Fibroblast of mammary gland (primary cell): ENCODE measurements around the gene GBA2.
A peak's percentile ranks its signal among the peaks of the same experiment; 100 is the strongest.

Source experiments
- DNase-seq: peaks from one replicate; pipeline ENCODE4 v3.0.0-alpha.2; 2010; ENCODE audit warnings: low read depth
- H3K4me3 ChIP-seq: 2 replicates; pipeline ENCODE4 v1.5.1; 2011; ENCODE audit warnings: low read depth, mild to moderate bottlenecking, low read length, moderate library complexity; ENCODE audit not compliant: control insufficient read depth
- TF ChIP-seq, protein P1 (sequence below): conservative IDR thresholded peaks from 2 replicates; pipeline ENCODE4 v1.5.1; 2011; ENCODE audit warnings: low read depth, low read length, inconsistent platforms; ENCODE audit not compliant: control insufficient read depth, insufficient read depth

GBA2 gene

GRCh38 chr9:35690614-35691333, 58.3 kb downstream of the GBA2 start:
- DNase-seq: peak; percentile 67
- H3K4me3 ChIP-seq: peak overlapping the region; percentile 96
- TF ChIP-seq, protein P1, sequence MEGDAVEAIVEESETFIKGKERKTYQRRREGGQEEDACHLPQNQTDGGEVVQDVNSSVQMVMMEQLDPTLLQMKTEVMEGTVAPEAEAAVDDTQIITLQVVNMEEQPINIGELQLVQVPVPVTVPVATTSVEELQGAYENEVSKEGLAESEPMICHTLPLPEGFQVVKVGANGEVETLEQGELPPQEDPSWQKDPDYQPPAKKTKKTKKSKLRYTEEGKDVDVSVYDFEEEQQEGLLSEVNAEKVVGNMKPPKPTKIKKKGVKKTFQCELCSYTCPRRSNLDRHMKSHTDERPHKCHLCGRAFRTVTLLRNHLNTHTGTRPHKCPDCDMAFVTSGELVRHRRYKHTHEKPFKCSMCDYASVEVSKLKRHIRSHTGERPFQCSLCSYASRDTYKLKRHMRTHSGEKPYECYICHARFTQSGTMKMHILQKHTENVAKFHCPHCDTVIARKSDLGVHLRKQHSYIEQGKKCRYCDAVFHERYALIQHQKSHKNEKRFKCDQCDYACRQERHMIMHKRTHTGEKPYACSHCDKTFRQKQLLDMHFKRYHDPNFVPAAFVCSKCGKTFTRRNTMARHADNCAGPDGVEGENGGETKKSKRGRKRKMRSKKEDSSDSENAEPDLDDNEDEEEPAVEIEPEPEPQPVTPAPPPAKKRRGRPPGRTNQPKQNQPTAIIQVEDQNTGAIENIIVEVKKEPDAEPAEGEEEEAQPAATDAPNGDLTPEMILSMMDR: no peak

- peak overlapping the region; percentile 96 for H3K4me3 ChIP-seq
- peak; percentile 64 for DNase-seq
- TF ChIP-seq, protein P1: no peak
Measured at GRCh38 chr9:35690294-35690613, 58.8 kb downstream of the GBA2 start.

DNA sequence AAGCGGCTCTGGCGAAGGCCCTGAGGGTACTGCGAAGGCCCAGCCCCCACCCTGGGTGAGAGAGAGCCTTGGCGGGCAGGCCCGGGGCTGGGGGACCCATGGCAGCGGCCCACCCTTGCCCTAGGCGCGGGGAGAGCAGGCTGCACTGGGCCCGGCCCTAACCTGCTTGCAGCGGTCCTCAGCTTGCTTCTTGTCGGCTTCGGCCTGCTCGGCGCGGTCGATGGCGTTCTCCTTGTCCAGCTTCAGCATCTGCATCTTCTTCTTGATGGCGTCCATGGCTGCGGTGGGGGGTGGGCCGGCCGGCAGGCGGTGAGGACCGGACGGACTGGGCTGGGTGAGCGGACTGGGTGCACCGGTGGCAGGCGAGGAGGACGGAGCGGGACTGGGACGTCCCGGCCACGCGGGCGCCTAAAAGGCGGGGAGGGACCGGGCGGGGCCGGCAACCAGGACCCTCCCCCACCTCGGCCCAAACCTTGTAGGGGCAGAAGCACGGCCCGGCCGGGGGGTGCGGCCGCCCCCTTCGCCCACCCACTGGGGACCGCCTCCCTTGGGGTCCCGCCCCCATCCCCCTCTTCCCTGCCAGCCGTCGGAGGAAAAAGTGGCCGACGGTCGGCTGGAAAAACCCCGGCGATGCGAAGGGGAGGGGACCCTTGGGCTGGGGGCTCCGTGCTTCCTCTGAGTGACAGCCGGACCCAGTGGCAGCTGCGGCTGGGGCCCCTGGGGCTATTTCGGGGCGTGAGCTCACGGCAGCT, 59.3 kb downstream of the GBA2 start, which contains the start of gene TPM2:
Gene TPM2, minus strand, starts transcription at position 384 of the 752 bp plus-strand sequence. Its CDS starts 108 bp downstream, at position 276.
- DNase-seq: peak; percentile 82
- TF ChIP-seq, protein P1: no peak
- peak within 1 kb of the TSS; percentile 96 for H3K4me3 ChIP-seq

- TF ChIP-seq, protein P1: no peak
- peak; percentile 95 for DNase-seq
- peak overlapping the region; percentile 96 for H3K4me3 ChIP-seq
Measured at GRCh38 chr9:35688558-35689541, 60.2 kb downstream of the GBA2 start.

DNA sequence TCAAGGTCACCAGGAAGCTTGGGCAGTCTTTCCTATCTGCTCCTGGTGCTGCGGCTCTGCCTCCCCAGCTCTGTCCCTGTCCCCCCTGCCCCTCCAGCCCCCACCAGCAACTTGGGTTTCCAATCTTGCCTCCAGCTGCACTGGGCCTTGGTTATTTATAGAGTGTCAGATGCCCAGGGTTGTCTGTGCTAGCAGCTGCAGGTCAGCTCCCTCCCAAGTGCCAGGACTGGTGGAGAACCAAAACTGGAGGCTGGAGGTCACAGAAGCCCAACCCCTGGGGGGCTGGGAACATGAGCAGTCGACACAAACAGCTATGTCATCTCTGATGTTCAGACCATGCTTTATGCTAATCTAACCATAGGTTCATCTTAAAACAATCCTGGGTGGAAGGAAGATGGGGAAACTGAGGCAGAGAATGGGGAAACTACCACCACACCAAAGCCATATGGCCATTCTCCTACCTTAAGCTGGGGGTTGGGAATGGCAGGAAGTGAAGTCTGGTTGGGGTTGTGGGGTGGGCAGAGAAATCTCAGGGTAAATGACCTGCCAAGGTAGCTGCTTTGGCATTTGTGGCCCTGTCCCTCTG, 61.0 kb downstream of the GBA2 start:
- TF ChIP-seq, protein P1: no peak
- peak overlapping the region; percentile 96 for H3K4me3 ChIP-seq

GRCh38 chr9:35687306-35687705, 61.7 kb downstream of the GBA2 start:
- no peak for DNase-seq
- peak overlapping the region; percentile 96 for H3K4me3 ChIP-seq
- TF ChIP-seq, protein P1: no peak

More for the DNA sequence above, 61.0 kb downstream of the GBA2 start:
- DNase-seq: no peak
